ENCODE measurements around the gene AQP5. TPM values are rescaled to one million over a fixed set of nuclear protein-coding genes. Genes with fewer than 3 reads are reported as not detected.

Gene AQP5
- total and polyA plus RNA-seq, 4 donors, result 7.5 to 57.1 (median 35.2) TPM

GRCh38 chr12:49944718-49945117, 17.0 kb upstream of the AQP5 start:
- no peak overlapping the region for H3K4me3 ChIP-seq
- ATAC-seq (ENCODE audit: insufficient read depth, low FRiP score), result no peak
- TF ChIP-seq CTCF (IDR thresholded peaks at IDR 0.05; ENCODE audit: control extremely low read depth, extremely low read depth), result no peak
- H3K9me3 ChIP-seq (ENCODE audit: control insufficient read depth in 4 of 4, insufficient read depth in 3 of 4, low read length in 3 of 4), result no peaks in the 10 kb centered on the region
- WGBS, 2 donors, result 74 to 91% methylated on average over 3 of the region's 3 CpGs
- peaks cover 0 to 14% (median 0%) of the 10 kb centered on the region in 5 donors for H3K4me1 ChIP-seq (ENCODE audit: control insufficient read depth in 5 of 5, insufficient read depth in 5 of 5, low read length in 5 of 5)
- no peaks in the 10 kb centered on the region for H3K36me3 ChIP-seq (ENCODE audit: control insufficient read depth in 4 of 4, insufficient read depth in 4 of 4, low read length in 4 of 4)
- H3K27ac ChIP-seq (ENCODE audit: low read depth in 1 of 2, low read length in 1 of 2), result no peak overlapping the region
- peak in 1 of 3 donors; percentile 9 for DNase-seq
- H3K9ac ChIP-seq (ENCODE audit: insufficient read depth in 1 of 2, low read length in 2 of 2), result no peak overlapping the region
- H3K27me3 ChIP-seq (ENCODE audit: control insufficient read depth in 3 of 3, insufficient read depth in 3 of 3, low read length in 2 of 3), result peaks cover 0 to 6% (median 0%) of the 10 kb centered on the region in 3 donors

DNA sequence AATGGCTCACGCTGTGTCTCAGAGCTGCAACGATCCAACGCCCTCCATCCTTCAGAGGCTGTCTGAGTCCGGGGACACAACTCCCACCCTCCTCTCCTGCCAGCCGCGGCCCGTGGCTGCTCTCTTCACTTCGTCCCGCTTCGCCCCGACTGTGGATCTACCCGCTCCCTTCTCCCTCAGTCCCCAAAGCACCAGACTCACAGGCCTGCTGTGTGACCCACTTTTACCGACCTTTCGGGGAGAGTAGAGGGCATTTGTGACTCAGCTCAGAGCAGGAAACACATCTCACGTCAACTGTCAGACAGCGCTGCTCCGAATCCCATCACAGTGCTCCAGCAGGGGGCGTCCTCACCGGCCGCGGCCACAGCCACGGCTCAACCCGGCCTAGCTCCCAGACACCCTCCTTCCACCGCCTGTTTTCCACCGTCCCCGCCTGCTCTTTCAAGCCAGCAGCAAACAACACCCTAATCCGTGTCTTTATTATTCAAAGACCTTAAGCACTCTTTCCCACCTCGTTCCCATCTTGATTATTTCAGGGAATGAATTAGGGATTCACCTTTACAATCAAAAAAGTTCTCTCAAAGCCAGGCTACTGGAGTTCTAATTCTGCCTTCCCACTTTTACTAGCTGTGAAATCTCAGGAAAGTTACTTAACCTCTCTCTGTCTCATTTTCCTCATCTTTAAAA, 16.1 kb upstream of the AQP5 start:
- H3K9me3 ChIP-seq (ENCODE audit: control insufficient read depth in 4 of 4, insufficient read depth in 3 of 4, low read length in 3 of 4), result no peaks in the 10 kb centered on the region
- 6 to 7% methylated on average over 28 of the region's 28 CpGs for WGBS, 2 donors
- peak; percentile 84 for ATAC-seq (ENCODE audit: insufficient read depth, low FRiP score)
- DNase-seq, result peak; percentile 69 to 79 (median 77)
- H3K27me3 ChIP-seq (ENCODE audit: control insufficient read depth in 3 of 3, insufficient read depth in 3 of 3, low read length in 2 of 3), result peaks cover 0 to 6% (median 0%) of the 10 kb centered on the region in 3 donors
- peak; percentile 68 for TF ChIP-seq CTCF (IDR thresholded peaks at IDR 0.05; ENCODE audit: control extremely low read depth, extremely low read depth)
- H3K27ac ChIP-seq (ENCODE audit: low read depth in 1 of 2, low read length in 1 of 2), result peak overlapping the region in 1 of 2 donors; percentile 13
- H3K4me3 ChIP-seq, result no peak overlapping the region
- H3K4me1 ChIP-seq (ENCODE audit: control insufficient read depth in 5 of 5, insufficient read depth in 5 of 5, low read length in 5 of 5), result peaks cover 0 to 12% (median 0%) of the 10 kb centered on the region in 5 donors
- no peak overlapping the region for H3K9ac ChIP-seq (ENCODE audit: insufficient read depth in 1 of 2, low read length in 2 of 2)
- H3K36me3 ChIP-seq (ENCODE audit: control insufficient read depth in 4 of 4, insufficient read depth in 4 of 4, low read length in 4 of 4), result no peaks in the 10 kb centered on the region

GRCh38 chr12:49946086-49946485, 15.6 kb upstream of the AQP5 start:
- H3K27ac ChIP-seq (ENCODE audit: low read depth in 1 of 2, low read length in 1 of 2), result no peak overlapping the region
- H3K27me3 ChIP-seq (ENCODE audit: control insufficient read depth in 3 of 3, insufficient read depth in 3 of 3, low read length in 2 of 3), result peaks cover 0 to 6% (median 0%) of the 10 kb centered on the region in 3 donors
- H3K4me3 ChIP-seq, result no peak overlapping the region
- 73 to 87% methylated on average over 9 of the region's 9 CpGs for WGBS, 2 donors
- no peaks in the 10 kb centered on the region for H3K9me3 ChIP-seq (ENCODE audit: control insufficient read depth in 4 of 4, insufficient read depth in 3 of 4, low read length in 3 of 4)
- TF ChIP-seq CTCF (IDR thresholded peaks at IDR 0.05; ENCODE audit: control extremely low read depth, extremely low read depth), result no peak
- H3K9ac ChIP-seq (ENCODE audit: insufficient read depth in 1 of 2, low read length in 2 of 2), result no peak overlapping the region
- ATAC-seq (ENCODE audit: insufficient read depth, low FRiP score) (no peak), DNase-seq (peak in 1 of 3 donors; percentile 9)
- H3K36me3 ChIP-seq (ENCODE audit: control insufficient read depth in 4 of 4, insufficient read depth in 4 of 4, low read length in 4 of 4), result no peaks in the 10 kb centered on the region
- H3K4me1 ChIP-seq (ENCODE audit: control insufficient read depth in 5 of 5, insufficient read depth in 5 of 5, low read length in 5 of 5), result peaks cover 0 to 12% (median 0%) of the 10 kb centered on the region in 5 donors
